ENCODE measurements around the gene PDLIM3.

GRCh38 chr4:185536411-185536709, 1.1 kb upstream of the PDLIM3 start:
- no peak for TF ChIP-seq POLR2A (IDR thresholded peaks at IDR 0.05; ENCODE audit: extremely low read depth, insufficient read length)
- TF ChIP-seq CTCF (IDR thresholded peaks at IDR 0.05; ENCODE audit: low read depth, low read length) = no peak
- no peak for TF ChIP-seq MYC (IDR thresholded peaks at IDR 0.05; ENCODE audit: low read depth, low read length)
- TF ChIP-seq MAX (IDR thresholded peaks at IDR 0.05; ENCODE audit: low read depth, low read length) = no peak

Data from NB4 (cell line).